HL-60 (cell line): Measurements from ENCODE around the gene ATP6V1G1.

ENCODE experiments used
- GABPA ChIP-seq: IDR thresholded peaks from 2 replicates; pipeline ENCODE4 v1.6.1; 2012; ENCODE audit warnings: low read depth
- TF ChIP-seq, protein P1 (sequence below): IDR thresholded peaks from one replicate; pipeline ENCODE4 v1.5.1; 2011; ENCODE audit warnings: low read length, control low read depth, inconsistent platforms; ENCODE audit not compliant: insufficient read depth
- TF ChIP-seq, protein P2 (sequence below): IDR thresholded peaks from 2 replicates; pipeline ENCODE4 v1.6.1; 2012; ENCODE audit warnings: low read depth; ENCODE audit not compliant: insufficient replicate concordance

DNA sequence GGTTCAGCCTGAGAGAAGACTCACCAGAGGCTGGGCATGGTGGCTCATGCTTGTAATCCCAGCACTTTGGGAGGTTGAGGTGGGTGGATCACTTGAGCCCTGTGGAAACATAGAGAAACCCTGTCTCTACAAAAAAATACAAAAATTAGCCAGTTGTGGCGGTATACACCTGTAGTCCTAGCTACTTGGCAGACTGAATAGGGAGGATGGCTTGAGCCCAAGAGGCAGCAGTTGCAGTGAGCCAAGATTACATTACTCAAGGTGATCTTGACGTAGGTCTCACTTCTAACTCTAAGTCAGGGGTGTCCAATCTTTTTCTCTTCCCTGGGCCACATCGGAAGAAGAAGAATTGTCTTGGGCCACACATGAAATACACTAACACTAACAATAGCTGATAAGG, 16.2 kb upstream of the ATP6V1G1 start:
- TF ChIP-seq, protein P1, sequence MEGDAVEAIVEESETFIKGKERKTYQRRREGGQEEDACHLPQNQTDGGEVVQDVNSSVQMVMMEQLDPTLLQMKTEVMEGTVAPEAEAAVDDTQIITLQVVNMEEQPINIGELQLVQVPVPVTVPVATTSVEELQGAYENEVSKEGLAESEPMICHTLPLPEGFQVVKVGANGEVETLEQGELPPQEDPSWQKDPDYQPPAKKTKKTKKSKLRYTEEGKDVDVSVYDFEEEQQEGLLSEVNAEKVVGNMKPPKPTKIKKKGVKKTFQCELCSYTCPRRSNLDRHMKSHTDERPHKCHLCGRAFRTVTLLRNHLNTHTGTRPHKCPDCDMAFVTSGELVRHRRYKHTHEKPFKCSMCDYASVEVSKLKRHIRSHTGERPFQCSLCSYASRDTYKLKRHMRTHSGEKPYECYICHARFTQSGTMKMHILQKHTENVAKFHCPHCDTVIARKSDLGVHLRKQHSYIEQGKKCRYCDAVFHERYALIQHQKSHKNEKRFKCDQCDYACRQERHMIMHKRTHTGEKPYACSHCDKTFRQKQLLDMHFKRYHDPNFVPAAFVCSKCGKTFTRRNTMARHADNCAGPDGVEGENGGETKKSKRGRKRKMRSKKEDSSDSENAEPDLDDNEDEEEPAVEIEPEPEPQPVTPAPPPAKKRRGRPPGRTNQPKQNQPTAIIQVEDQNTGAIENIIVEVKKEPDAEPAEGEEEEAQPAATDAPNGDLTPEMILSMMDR: no peak
- TF ChIP-seq, protein P2, sequence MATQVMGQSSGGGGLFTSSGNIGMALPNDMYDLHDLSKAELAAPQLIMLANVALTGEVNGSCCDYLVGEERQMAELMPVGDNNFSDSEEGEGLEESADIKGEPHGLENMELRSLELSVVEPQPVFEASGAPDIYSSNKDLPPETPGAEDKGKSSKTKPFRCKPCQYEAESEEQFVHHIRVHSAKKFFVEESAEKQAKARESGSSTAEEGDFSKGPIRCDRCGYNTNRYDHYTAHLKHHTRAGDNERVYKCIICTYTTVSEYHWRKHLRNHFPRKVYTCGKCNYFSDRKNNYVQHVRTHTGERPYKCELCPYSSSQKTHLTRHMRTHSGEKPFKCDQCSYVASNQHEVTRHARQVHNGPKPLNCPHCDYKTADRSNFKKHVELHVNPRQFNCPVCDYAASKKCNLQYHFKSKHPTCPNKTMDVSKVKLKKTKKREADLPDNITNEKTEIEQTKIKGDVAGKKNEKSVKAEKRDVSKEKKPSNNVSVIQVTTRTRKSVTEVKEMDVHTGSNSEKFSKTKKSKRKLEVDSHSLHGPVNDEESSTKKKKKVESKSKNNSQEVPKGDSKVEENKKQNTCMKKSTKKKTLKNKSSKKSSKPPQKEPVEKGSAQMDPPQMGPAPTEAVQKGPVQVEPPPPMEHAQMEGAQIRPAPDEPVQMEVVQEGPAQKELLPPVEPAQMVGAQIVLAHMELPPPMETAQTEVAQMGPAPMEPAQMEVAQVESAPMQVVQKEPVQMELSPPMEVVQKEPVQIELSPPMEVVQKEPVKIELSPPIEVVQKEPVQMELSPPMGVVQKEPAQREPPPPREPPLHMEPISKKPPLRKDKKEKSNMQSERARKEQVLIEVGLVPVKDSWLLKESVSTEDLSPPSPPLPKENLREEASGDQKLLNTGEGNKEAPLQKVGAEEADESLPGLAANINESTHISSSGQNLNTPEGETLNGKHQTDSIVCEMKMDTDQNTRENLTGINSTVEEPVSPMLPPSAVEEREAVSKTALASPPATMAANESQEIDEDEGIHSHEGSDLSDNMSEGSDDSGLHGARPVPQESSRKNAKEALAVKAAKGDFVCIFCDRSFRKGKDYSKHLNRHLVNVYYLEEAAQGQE: no peak
- no peak for TF ChIP-seq GABPA
